ENCODE results near the gene LTBP4. TPM values are rescaled to one million over a fixed set of nuclear protein-coding genes. Genes with fewer than 3 reads are reported as not detected.

Gene LTBP4
- total RNA-seq, 2 experiments from 2014 or later: 178 to 182 TPM

GRCh38 chr19:40565355-40565754, 35.8 kb upstream of the LTBP4 start:
- Mint-ChIP-seq H3K4me3 (no peak overlapping the region), H3K4me1 (ENCODE audit: low read depth) (peaks cover 10% of the 10 kb centered on the region), H3K9me3 (no peaks in the 10 kb centered on the region), H3K27ac (no peak overlapping the region), H3K36me3 (no peaks in the 10 kb centered on the region), H3K27me3 (peaks cover 34% of the 10 kb centered on the region)
- DNase-seq: no peak
- ChIA-PET CTCF (interaction anchor here (1.6 kb wide), 1 partner anchor 42 kb away, joined by 3 read pairs; no protein-coding TSS in a partner anchor), POLR2A (no interaction called here)
- intact Hi-C loops (cut with micrococcal nuclease): no loop called here

- peaks cover 30% of the 10 kb centered on the region for H3K27me3 Mint-ChIP-seq
- POLR2A ChIA-PET: interaction anchor here (0.6 kb wide), 1 partner anchor 568 kb away, joined by 3 read pairs; no protein-coding TSS in a partner anchor
- no peak for DNase-seq
- intact Hi-C loops (cut with micrococcal nuclease): no loop called here
- H3K4me1 Mint-ChIP-seq (ENCODE audit: low read depth): peaks cover 15% of the 10 kb centered on the region
- CTCF ChIA-PET: interaction anchor here (1.6 kb wide), 1 partner anchor 43 kb away, joined by 3 read pairs; no protein-coding TSS in a partner anchor
- no peak overlapping the region for H3K27ac Mint-ChIP-seq
- no peak overlapping the region for H3K4me3 Mint-ChIP-seq
- no peaks in the 10 kb centered on the region for H3K36me3 Mint-ChIP-seq
- no peaks in the 10 kb centered on the region for H3K9me3 Mint-ChIP-seq
These were observed 35.2 kb upstream of the LTBP4 start for GRCh38 chr19:40565910-40566495.

- DNase-seq: no peak
- Mint-ChIP-seq H3K36me3 (no peaks in the 10 kb centered on the region), H3K4me1 (ENCODE audit: low read depth) (peaks cover 16% of the 10 kb centered on the region), H3K27ac (no peak overlapping the region), H3K4me3 (no peak overlapping the region), H3K27me3 (peaks cover 26% of the 10 kb centered on the region), H3K9me3 (no peaks in the 10 kb centered on the region)
- CTCF ChIA-PET: interaction anchor here (1.6 kb wide), 1 partner anchor 18 kb away, joined by 3 read pairs; no protein-coding TSS in a partner anchor
- POLR2A ChIA-PET: no interaction called here
- intact Hi-C loops (cut with micrococcal nuclease): no loop called here
These were observed 34.0 kb upstream of the LTBP4 start for GRCh38 chr19:40567040-40567749.

GRCh38 chr19:40567750-40568494, 33.2 kb upstream of the LTBP4 start:
- Mint-ChIP-seq H3K36me3 (no peaks in the 10 kb centered on the region), H3K4me3 (no peak overlapping the region), H3K27me3 (peaks cover 26% of the 10 kb centered on the region), H3K27ac (no peak overlapping the region), H3K4me1 (ENCODE audit: low read depth) (peaks cover 16% of the 10 kb centered on the region), H3K9me3 (no peaks in the 10 kb centered on the region)
- intact Hi-C loops (cut with micrococcal nuclease): no loop called here
- ChIA-PET CTCF (interaction anchor here (0.9 to 1.6 kb wide), 3 partner anchors 19 to 67 kb away, joined by 3 read pairs; no protein-coding TSS in a partner anchor), POLR2A (no interaction called here)
- DNase-seq: no peak

GRCh38 chr19:40570313-40571004, 30.7 kb upstream of the LTBP4 start:
- POLR2A ChIA-PET: interaction anchor here (0.6 to 1.2 kb wide), 3 partner anchors 33 to 43 kb away, joined by 3 to 4 read pairs (median 4); no protein-coding TSS in a partner anchor
- Mint-ChIP-seq H3K36me3 (no peaks in the 10 kb centered on the region), H3K27me3 (peaks cover 17% of the 10 kb centered on the region), H3K27ac (peak overlapping the region; percentile 61), H3K4me3 (peak overlapping the region; percentile 67), H3K4me1 (ENCODE audit: low read depth) (peaks cover 16% of the 10 kb centered on the region), H3K9me3 (no peaks in the 10 kb centered on the region)
- DNase-seq: peak; percentile 98
- CTCF ChIA-PET: interaction anchor here (0.6 to 2.7 kb wide), 9 partner anchors 21 to 150 kb away, joined by 3 to 17 read pairs (median 4); partner anchors contain the start of gene LTBP4
- intact Hi-C loops (cut with micrococcal nuclease): loop anchor here (1.0 to 2.0 kb wide), 2 partner anchors 44 to 126 kb away; partner anchors contain the start of gene SERTAD3

- ChIA-PET POLR2A (interaction anchor here (0.6 to 1.2 kb wide), 2 partner anchors 33 to 35 kb away, joined by 3 to 4 read pairs; no protein-coding TSS in a partner anchor), CTCF (interaction anchor here (0.7 to 2.7 kb wide), 8 partner anchors 22 to 150 kb away, joined by 3 to 17 read pairs (median 4); partner anchors contain the start of gene LTBP4)
- Mint-ChIP-seq H3K27me3 (peaks cover 15% of the 10 kb centered on the region), H3K9me3 (no peaks in the 10 kb centered on the region), H3K27ac (peak overlapping the region; percentile 61), H3K36me3 (no peaks in the 10 kb centered on the region), H3K4me1 (ENCODE audit: low read depth) (peaks cover 17% of the 10 kb centered on the region), H3K4me3 (peak overlapping the region; percentile 63)
- intact Hi-C loops (cut with micrococcal nuclease): loop anchor here (2.0 kb wide), 1 partner anchor 44 kb away; no protein-coding TSS in a partner anchor
- DNase-seq: no peak
These were observed 30.2 kb upstream of the LTBP4 start for GRCh38 chr19:40571005-40571318.

GRCh38 chr19:40571831-40572495, 29.2 kb upstream of the LTBP4 start:
- Mint-ChIP-seq H3K4me3 (no peak overlapping the region), H3K27ac (no peak overlapping the region), H3K27me3 (peaks cover 8% of the 10 kb centered on the region), H3K9me3 (no peaks in the 10 kb centered on the region), H3K4me1 (ENCODE audit: low read depth) (peaks cover 18% of the 10 kb centered on the region), H3K36me3 (no peaks in the 10 kb centered on the region)
- no peak for DNase-seq
- intact Hi-C loops (cut with micrococcal nuclease): loop anchor here (2.0 kb wide), 1 partner anchor 43 kb away; no protein-coding TSS in a partner anchor
- CTCF ChIA-PET: interaction anchor here (1.7 kb wide), 1 partner anchor 63 kb away, joined by 11 read pairs; no protein-coding TSS in a partner anchor
- POLR2A ChIA-PET: no interaction called here

- H3K4me1 Mint-ChIP-seq (ENCODE audit: low read depth): peaks cover 22% of the 10 kb centered on the region
- H3K36me3 Mint-ChIP-seq: peaks cover 10% of the 10 kb centered on the region
- DNase-seq: no peak
- CTCF ChIA-PET: no interaction called here
- POLR2A ChIA-PET: no interaction called here
- no peaks in the 10 kb centered on the region for H3K9me3 Mint-ChIP-seq
- intact Hi-C loops (cut with micrococcal nuclease): no loop called here
- no peaks in the 10 kb centered on the region for H3K27me3 Mint-ChIP-seq
- peak overlapping the region; percentile 18 for H3K4me3 Mint-ChIP-seq
- H3K27ac Mint-ChIP-seq: no peak overlapping the region
These were observed 25.8 kb upstream of the LTBP4 start for GRCh38 chr19:40575326-40575725.

- Mint-ChIP-seq H3K27me3 (no peaks in the 10 kb centered on the region), H3K4me3 (peak overlapping the region; percentile 85), H3K36me3 (peaks cover 16% of the 10 kb centered on the region), H3K4me1 (ENCODE audit: low read depth) (peaks cover 16% of the 10 kb centered on the region), H3K27ac (peak overlapping the region; percentile 58), H3K9me3 (no peaks in the 10 kb centered on the region)
- CTCF ChIA-PET: no interaction called here
- POLR2A ChIA-PET: no interaction called here
- intact Hi-C loops (cut with micrococcal nuclease): loop anchor here (1.0 to 2.0 kb wide), 2 partner anchors 29 to 228 kb away; partner anchors contain the start of genes C19orf47 and PLD3
- peak; percentile 53 for DNase-seq
These were observed 25.0 kb upstream of the LTBP4 start for GRCh38 chr19:40576151-40576584.

- DNase-seq: peak; percentile 96
- no peaks in the 10 kb centered on the region for H3K27me3 Mint-ChIP-seq
- intact Hi-C loops (cut with micrococcal nuclease): loop anchor here (1.0 to 2.0 kb wide), 2 partner anchors 28 to 229 kb away; partner anchors contain the start of genes C19orf47 and PLD3
- H3K4me3 Mint-ChIP-seq: peak within 1 kb of the TSS; percentile 85
- CTCF ChIA-PET: no interaction called here
- peaks cover 16% of the 10 kb centered on the region for H3K4me1 Mint-ChIP-seq (ENCODE audit: low read depth)
- peak within 1 kb of the TSS; percentile 69 for H3K27ac Mint-ChIP-seq
- no peaks in the 10 kb centered on the region for H3K9me3 Mint-ChIP-seq
- POLR2A ChIA-PET: no interaction called here
- H3K36me3 Mint-ChIP-seq: peaks cover 20% of the 10 kb centered on the region
These were observed 24.4 kb upstream of the LTBP4 start, which contains the start of gene SHKBP1 for GRCh38 chr19:40576585-40577451. Gene SHKBP1, plus strand, starts transcription at chr19:40576873. Its CDS starts 27 bp downstream, at chr19:40576900.

Data from activated CD4-positive, alpha-beta memory T cell treated with anti-CD3 and anti-CD28 coated beads for 36 hours (primary cell).